WTC11 (cell line): ENCODE data around the gene LDB2.

Experiments used
- ATF1 ChIP-seq: sonication (generic); formaldehyde crosslinking; IDR thresholded peaks from 2 replicates; pipeline ENCODE4 v1.8.1; 2023; ENCODE audit warnings: mild to moderate bottlenecking, moderate library complexity, missing genetic modification reagents
- ATF6 ChIP-seq: sonication (generic); formaldehyde crosslinking; IDR thresholded peaks from 2 replicates; pipeline ENCODE4 v1.8.1; 2023; ENCODE audit warnings: mild to moderate bottlenecking, missing genetic modification reagents
- CTCF ChIP-seq: fragments of 200-600 bp; IDR thresholded peaks from 2 replicates; pipeline ENCODE4 v1.8.0; 2022; ENCODE audit warnings: antibody characterized with exemption
- E2F1 ChIP-seq: sonication (generic); formaldehyde crosslinking; IDR thresholded peaks from 2 replicates; pipeline ENCODE4 v1.8.0; 2022; ENCODE audit warnings: mild to moderate bottlenecking, missing genetic modification reagents
- E2F5 ChIP-seq: sonication (generic); formaldehyde crosslinking; IDR thresholded peaks from 2 replicates; pipeline ENCODE4 v1.8.1; 2022; ENCODE audit warnings: mild to moderate bottlenecking, moderate library complexity, missing genetic modification reagents
- ELF4 ChIP-seq: sonication (generic); formaldehyde crosslinking; IDR thresholded peaks from 2 replicates; pipeline ENCODE4 v1.8.1; 2022; ENCODE audit warnings: low read depth, mild to moderate bottlenecking, moderate library complexity, missing genetic modification reagents
- NFE2L1 ChIP-seq: sonication (generic); formaldehyde crosslinking; IDR thresholded peaks from 2 replicates; pipeline ENCODE4 v1.8.1; 2023; ENCODE audit warnings: missing genetic modification reagents
- USF2 ChIP-seq: sonication (generic); formaldehyde crosslinking; IDR thresholded peaks from 2 replicates; pipeline ENCODE4 v1.8.1; 2023; ENCODE audit warnings: mild to moderate bottlenecking, missing genetic modification reagents, moderate library complexity

GRCh38 chr4:16739997-16740624, 158.3 kb downstream of the LDB2 start:
- no peak for TF ChIP-seq CTCF
- no peak for TF ChIP-seq NFE2L1 (CRISPR knock-in tag)
- no peak for TF ChIP-seq ATF6 (CRISPR knock-in tag)
- no peak for TF ChIP-seq USF2 (CRISPR knock-in tag)
- TF ChIP-seq ATF1 (CRISPR knock-in tag): no peak
- no peak for TF ChIP-seq E2F1
- no peak for TF ChIP-seq E2F5
- TF ChIP-seq ELF4 (CRISPR knock-in tag): no peak
